ENCODE measurements around the gene TMEM233. TPM values are rescaled to one million over a fixed set of nuclear protein-coding genes. Genes with fewer than 3 reads are reported as not detected.

Gene TMEM233
- total RNA-seq, 4 donors from 2014 or later = 0.13 to 0.19 (median 0.15) TPM; not detected in 1

DNA sequence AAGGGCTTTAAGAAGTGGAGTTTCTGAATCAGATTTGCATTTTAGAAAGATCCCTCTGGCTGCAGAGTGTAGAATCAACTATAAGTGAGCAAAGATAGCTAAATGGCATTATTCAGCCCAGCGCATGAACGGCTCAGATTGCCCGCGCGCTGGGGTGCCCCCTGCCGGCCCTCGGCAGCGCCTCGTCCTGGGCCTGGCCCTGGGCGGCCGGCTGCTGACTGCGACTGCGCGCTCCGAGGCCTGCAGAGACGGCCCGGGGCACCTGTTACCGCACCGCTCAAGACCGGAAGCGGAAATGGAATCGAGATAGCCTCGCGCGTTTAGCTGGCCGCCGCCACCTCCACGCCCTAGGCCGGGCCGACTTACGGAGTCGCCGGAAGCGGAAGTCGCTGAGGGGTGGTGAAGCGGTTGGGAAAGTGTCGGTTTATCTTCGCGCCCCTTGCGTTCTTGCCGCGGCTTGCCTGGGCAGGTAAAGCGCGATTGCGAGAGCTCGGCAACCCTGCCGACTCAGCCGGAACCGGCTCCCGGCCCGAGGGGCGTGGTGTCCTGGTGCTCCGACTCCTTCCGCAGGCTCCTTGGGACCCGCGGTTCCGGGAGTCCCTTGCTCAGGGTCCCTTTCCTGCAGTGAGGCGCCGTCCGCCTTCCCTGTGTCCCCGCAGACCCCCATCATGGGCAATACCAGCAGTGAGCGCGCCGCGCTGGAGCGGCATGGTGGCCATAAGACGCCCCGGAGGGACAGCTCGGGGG, 74.2 kb downstream of the TMEM233 start, which contains the start of gene PRKAB1:
PRKAB1 (plus strand) TSS at position 557 of the 747 bp plus-strand sequence; CDS start at position 669, 112 bp downstream.
- Histone ChIP-seq H3K27me3 (no peaks in the 10 kb centered on the region), H3K9me3 (no peaks in the 10 kb centered on the region), H3K4me1 (peaks cover 17 to 56% (median 22%) of the 10 kb centered on the region in 3 donors), H3K4me3 (peak within 1 kb of the TSS; percentile 64 to 91 (median 80)), H3K36me3 (peaks cover 0 to 21% (median 6%) of the 10 kb centered on the region in 3 donors), H3K27ac (peak within 1 kb of the TSS; percentile 94 to 98 (median 96))
- TF ChIP-seq CTCF (IDR thresholded peaks at IDR 0.05) = peak; percentile 90 to 97 (median 96)
- peak in 3 of 4 donors; percentile 54 to 78 (median 73) for TF ChIP-seq POLR2A (IDR thresholded peaks at IDR 0.05)
- intact Hi-C loops (cut with DNase I) = no loop called here
- WGBS, 2 donors = 1% methylated on average over 18 of the region's 69 CpGs; no CpG with 5 or more reads in 1 of the 2 donors
- peak; percentile 79 for DNase-seq

DNA sequence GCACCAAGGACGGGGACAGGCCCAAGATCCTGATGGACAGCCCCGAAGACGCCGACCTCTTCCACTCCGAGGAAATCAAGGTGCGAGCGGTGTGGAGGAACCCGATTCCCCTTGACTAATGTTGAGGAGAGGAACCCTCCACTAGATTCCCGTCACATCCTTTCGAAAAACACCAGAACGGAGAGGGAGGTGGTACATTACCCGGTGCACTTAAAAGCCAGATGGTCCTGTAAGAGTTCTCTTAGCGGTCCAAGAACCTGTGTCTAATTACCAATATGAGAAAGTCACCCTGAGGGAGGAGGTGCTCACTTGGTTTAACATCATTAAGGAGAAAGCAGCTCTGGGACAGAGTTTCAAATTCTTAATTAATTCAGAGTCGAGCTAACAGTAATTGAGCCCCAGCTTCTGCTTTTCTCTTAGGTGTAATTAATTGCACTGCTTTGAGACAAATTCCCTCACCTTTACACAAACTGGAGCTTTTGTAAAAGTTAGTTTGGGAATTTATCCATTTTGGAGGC, 74.8 kb downstream of the TMEM233 start:
- H3K9me3 ChIP-seq = no peaks in the 10 kb centered on the region
- intact Hi-C loops (cut with DNase I) = no loop called here
- peak overlapping the region; percentile 64 to 91 (median 80) for H3K4me3 ChIP-seq
- H3K36me3 ChIP-seq = peaks cover 0 to 28% (median 9%) of the 10 kb centered on the region in 3 donors
- no peaks in the 10 kb centered on the region for H3K27me3 ChIP-seq
- DNase-seq = no peak
- H3K27ac ChIP-seq = peak overlapping the region; percentile 94 to 98 (median 96)
- H3K4me1 ChIP-seq = peaks cover 17 to 62% (median 26%) of the 10 kb centered on the region in 3 donors
- TF ChIP-seq POLR2A (IDR thresholded peaks at IDR 0.05) (no peak), CTCF (IDR thresholded peaks at IDR 0.05) (no peak)
- 2 to 7% methylated on average over 6 to 7 of the region's 14 CpGs for WGBS, 2 donors

GRCh38 chr12:119669744-119670472, 76.3 kb downstream of the TMEM233 start:
- intact Hi-C loops (cut with DNase I) = no loop called here
- 42 to 53% methylated on average over 11 of the region's 11 CpGs for WGBS, 2 donors
- H3K4me3 ChIP-seq = peak overlapping the region in 3 of 4 donors; percentile 64 to 91 (median 87)
- H3K36me3 ChIP-seq = peaks cover 11 to 43% (median 21%) of the 10 kb centered on the region in 3 donors
- H3K27ac ChIP-seq = peak overlapping the region; percentile 85 to 98 (median 94)
- H3K27me3 ChIP-seq = no peaks in the 10 kb centered on the region
- TF ChIP-seq POLR2A (IDR thresholded peaks at IDR 0.05) (no peak), CTCF (IDR thresholded peaks at IDR 0.05) (no peak)
- no peak for DNase-seq
- no peaks in the 10 kb centered on the region for H3K9me3 ChIP-seq
- H3K4me1 ChIP-seq = peaks cover 17 to 77% (median 30%) of the 10 kb centered on the region in 3 donors

DNA sequence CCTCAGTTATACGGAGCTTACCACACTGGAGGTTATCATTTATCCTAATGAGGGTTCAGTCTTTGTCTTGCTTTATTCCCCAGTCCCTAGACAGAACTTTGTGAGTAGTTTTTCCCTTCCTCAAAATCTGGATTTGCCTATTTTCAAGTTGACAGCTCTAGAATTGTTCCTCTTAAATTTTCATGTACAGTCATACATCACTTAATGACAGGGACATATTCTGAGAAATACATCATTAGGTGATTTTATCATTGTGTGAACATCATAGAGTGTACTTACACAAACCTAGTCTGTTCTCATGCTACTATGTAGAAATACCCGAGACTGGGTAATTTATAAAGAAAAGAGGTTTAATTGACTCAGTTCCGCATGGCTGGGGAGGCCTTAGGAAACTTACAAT, 77.5 kb downstream of the TMEM233 start:
- H3K27me3 ChIP-seq = no peaks in the 10 kb centered on the region
- H3K9me3 ChIP-seq = no peaks in the 10 kb centered on the region
- H3K4me1 ChIP-seq = peaks cover 17 to 78% (median 30%) of the 10 kb centered on the region in 3 donors
- TF ChIP-seq POLR2A (IDR thresholded peaks at IDR 0.05) (no peak), CTCF (IDR thresholded peaks at IDR 0.05) (no peak)
- DNase-seq = no peak
- H3K27ac ChIP-seq = peak overlapping the region; percentile 85 to 98 (median 94)
- peak overlapping the region in 1 of 4 donors; percentile 64 for H3K4me3 ChIP-seq
- WGBS, 2 donors = 67 to 70% methylated on average over 3 of the region's 3 CpGs
- peaks cover 13 to 55% (median 21%) of the 10 kb centered on the region in 3 donors for H3K36me3 ChIP-seq
- intact Hi-C loops (cut with DNase I) = no loop called here

Data from esophagus squamous epithelium (tissue), 5 donors.